A172 (cell line): ENCODE data around the gene MICALL2. TPM values are rescaled to one million over a fixed set of nuclear protein-coding genes. Genes with fewer than 3 reads are reported as not detected.

Experiments used
- DNase-seq: peaks from one replicate; pipeline ENCODE4 v3.0.0-alpha.2; 2015; ENCODE audit warnings: low spot score
- total RNA-seq: library from RNA; depleted of rRNA; stranded (reverse); fragments of >200 nt; shearing (Covaris generic); gene quantifications from 2 replicates; pipeline ENCODE4 v1.2.3, GENCODE V29; 2014; rRNA removed

The MICALL2 gene
- total RNA-seq, 1 experiment from 2014 or later: 28.2 TPM

- DNase-seq: no peak
Observed at GRCh38 chr7:1394371-1394770, 64.9 kb downstream of the MICALL2 start.

GRCh38 chr7:1393421-1393820 is 65.8 kb downstream of the MICALL2 start:
- DNase-seq: no peak

- no peak for DNase-seq
Observed at GRCh38 chr7:1392556-1392955, 66.7 kb downstream of the MICALL2 start.

- DNase-seq: no peak
Observed at GRCh38 chr7:1391449-1391848, 67.8 kb downstream of the MICALL2 start.

GRCh38 chr7:1388703-1389335 is 70.5 kb downstream of the MICALL2 start:
- no peak for DNase-seq

GRCh38 chr7:1388021-1388702 is 71.1 kb downstream of the MICALL2 start:
- DNase-seq: no peak

GRCh38 chr7:1387261-1387660 is 72.0 kb downstream of the MICALL2 start:
- no peak for DNase-seq

- no peak for DNase-seq
Observed at GRCh38 chr7:1386623-1387220, 72.5 kb downstream of the MICALL2 start.

- no peak for DNase-seq
Observed at GRCh38 chr7:1385809-1386622, 73.3 kb downstream of the MICALL2 start.

- DNase-seq: no peak
Observed at GRCh38 chr7:1385086-1385808, 74.0 kb downstream of the MICALL2 start.

Other genes with a start within 250 kb of the MICALL2 start
- not detected in 2 replicates for gene UNCX, start 226.6 kb downstream of the MICALL2 start, total RNA-seq
- 45.3 and 49.6 TPM in 2 replicates for gene INTS1, start 44.9 kb upstream of the MICALL2 start, total RNA-seq
- 49.6 and 54.3 TPM in 2 replicates for gene MAFK, start 71.2 kb upstream of the MICALL2 start, total RNA-seq
- gene TMEM184A, start 96.7 kb upstream of the MICALL2 start, total RNA-seq: 2.7 and 3.6 TPM in 2 replicates
- 91.0 and 138 TPM in 2 replicates for gene PSMG3, start 110.6 kb upstream of the MICALL2 start, total RNA-seq
- 5.3 and 6.1 TPM in 2 replicates for gene ELFN1, start 210.8 kb upstream of the MICALL2 start, total RNA-seq